Ishikawa (cell line): Measurements from ENCODE around the gene GLMN.

Experiments used
- CEBPB ChIP-seq: IDR thresholded peaks from 2 replicates; pipeline ENCODE4 v1.6.1; 2012
- EGR1 ChIP-seq: IDR thresholded peaks from 2 replicates; pipeline ENCODE4 v1.6.1; 2012
- RAD21 ChIP-seq: IDR thresholded peaks from 2 replicates; pipeline ENCODE4 v1.6.1; 2012; ENCODE audit warnings: low read depth
- TAF1 ChIP-seq: IDR thresholded peaks from 2 replicates; pipeline ENCODE4 v1.6.1; 2012; ENCODE audit warnings: low read depth, mild to moderate bottlenecking
- TF ChIP-seq, protein P1 (sequence below): IDR thresholded peaks from 2 replicates; pipeline ENCODE4 v1.6.1; 2012; ENCODE audit warnings: low read depth, mild to moderate bottlenecking

- TF ChIP-seq, protein P1, sequence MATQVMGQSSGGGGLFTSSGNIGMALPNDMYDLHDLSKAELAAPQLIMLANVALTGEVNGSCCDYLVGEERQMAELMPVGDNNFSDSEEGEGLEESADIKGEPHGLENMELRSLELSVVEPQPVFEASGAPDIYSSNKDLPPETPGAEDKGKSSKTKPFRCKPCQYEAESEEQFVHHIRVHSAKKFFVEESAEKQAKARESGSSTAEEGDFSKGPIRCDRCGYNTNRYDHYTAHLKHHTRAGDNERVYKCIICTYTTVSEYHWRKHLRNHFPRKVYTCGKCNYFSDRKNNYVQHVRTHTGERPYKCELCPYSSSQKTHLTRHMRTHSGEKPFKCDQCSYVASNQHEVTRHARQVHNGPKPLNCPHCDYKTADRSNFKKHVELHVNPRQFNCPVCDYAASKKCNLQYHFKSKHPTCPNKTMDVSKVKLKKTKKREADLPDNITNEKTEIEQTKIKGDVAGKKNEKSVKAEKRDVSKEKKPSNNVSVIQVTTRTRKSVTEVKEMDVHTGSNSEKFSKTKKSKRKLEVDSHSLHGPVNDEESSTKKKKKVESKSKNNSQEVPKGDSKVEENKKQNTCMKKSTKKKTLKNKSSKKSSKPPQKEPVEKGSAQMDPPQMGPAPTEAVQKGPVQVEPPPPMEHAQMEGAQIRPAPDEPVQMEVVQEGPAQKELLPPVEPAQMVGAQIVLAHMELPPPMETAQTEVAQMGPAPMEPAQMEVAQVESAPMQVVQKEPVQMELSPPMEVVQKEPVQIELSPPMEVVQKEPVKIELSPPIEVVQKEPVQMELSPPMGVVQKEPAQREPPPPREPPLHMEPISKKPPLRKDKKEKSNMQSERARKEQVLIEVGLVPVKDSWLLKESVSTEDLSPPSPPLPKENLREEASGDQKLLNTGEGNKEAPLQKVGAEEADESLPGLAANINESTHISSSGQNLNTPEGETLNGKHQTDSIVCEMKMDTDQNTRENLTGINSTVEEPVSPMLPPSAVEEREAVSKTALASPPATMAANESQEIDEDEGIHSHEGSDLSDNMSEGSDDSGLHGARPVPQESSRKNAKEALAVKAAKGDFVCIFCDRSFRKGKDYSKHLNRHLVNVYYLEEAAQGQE = no peak
- TF ChIP-seq RAD21 (no peak), CEBPB (no peak), EGR1 (no peak), TAF1 (no peak)
These were observed 68.1 kb downstream of the GLMN start for GRCh38 chr1:92230736-92231135.
